Karpas-422 (cell line): ENCODE results near the gene FAM241B. TPM values are rescaled to one million over a fixed set of nuclear protein-coding genes. Genes with fewer than 3 reads are reported as not detected.

Source experiments
- DNase-seq: peaks from one replicate; pipeline ENCODE4 v3.0.0-alpha.2; 2015
- H2AFZ ChIP-seq: fragments of 200-600 bp; sonication (generic); 2 replicates; pipeline ENCODE4 v1.6.1; 2014; ENCODE audit warnings: antibody characterized with exemption, low read length, mixed read lengths
- H3K27ac ChIP-seq: fragments of 200-600 bp; sonication (generic); 2 replicates; pipeline ENCODE4 v1.5.1; 2014; ENCODE audit warnings: mild to moderate bottlenecking, low read length, moderate library complexity
- H3K27me3 ChIP-seq: fragments of 200-600 bp; sonication (generic); 2 replicates; pipeline ENCODE4 v1.6.1; 2014; ENCODE audit warnings: low read length, mixed read lengths
- H3K36me3 ChIP-seq: fragments of 200-600 bp; sonication (generic); 2 replicates; pipeline ENCODE4 v1.6.1; 2014; ENCODE audit warnings: low read length, mixed read lengths; ENCODE audit not compliant: insufficient read depth
- H3K4me1 ChIP-seq: fragments of 200-600 bp; sonication (generic); 2 replicates; pipeline ENCODE4 v1.6.1; 2014; ENCODE audit warnings: mild to moderate bottlenecking, low read length, mixed read lengths
- H3K4me2 ChIP-seq: fragments of 200-600 bp; sonication (generic); 2 replicates; pipeline ENCODE4 v1.6.1; 2014; ENCODE audit warnings: low read length, low read depth, mild to moderate bottlenecking; ENCODE audit not compliant: poor library complexity, severe bottlenecking
- H3K4me3 ChIP-seq: fragments of 200-600 bp; sonication (generic); 2 replicates; pipeline ENCODE4 v1.5.1; 2014; ENCODE audit warnings: mild to moderate bottlenecking, antibody characterized with exemption, low read length, mixed read lengths
- H3K79me2 ChIP-seq: fragments of 200-600 bp; sonication (generic); 2 replicates; pipeline ENCODE4 v1.6.1; 2014; ENCODE audit warnings: mild to moderate bottlenecking, low read length, mixed read lengths
- H3K9ac ChIP-seq: fragments of 200-600 bp; sonication (generic); 2 replicates; pipeline ENCODE4 v1.6.0; 2014; ENCODE audit warnings: low read length
- H3K9me2 ChIP-seq: fragments of 200-600 bp; sonication (generic), shearing (Covaris generic); replicated peaks from 2 replicates; pipeline ENCODE4 v1.6.0; 2014; ENCODE audit warnings: mild to moderate bottlenecking, low read length, moderate library complexity; ENCODE audit not compliant: insufficient read depth
- H3K9me3 ChIP-seq: fragments of 300-700, 200-600 bp; sonication (generic); 2 replicates; pipeline ENCODE4 v1.6.1; 2014; ENCODE audit warnings: low read length, mixed read lengths
- H4K20me1 ChIP-seq: fragments of 200-600 bp; sonication (generic); 2 replicates; pipeline ENCODE4 v1.6.1; 2014; ENCODE audit warnings: mild to moderate bottlenecking, antibody characterized with exemption, low read length, low read depth; ENCODE audit not compliant: insufficient read depth
- total RNA-seq: library from RNA; depleted of rRNA; stranded (reverse); fragments of >200 nt; shearing (Covaris generic); gene quantifications from 2 replicates; pipeline ENCODE4 v1.2.3, GENCODE V29; 2014; ENCODE audit warnings: low replicate concordance

Gene FAM241B
- total RNA-seq, 1 experiment from 2014 or later: not detected

GRCh38 chr10:69650589-69651261, 20.7 kb downstream of the FAM241B start:
- H3K4me1 ChIP-seq: no peaks in the 10 kb centered on the region
- DNase-seq: no peak
- H4K20me1 ChIP-seq: no peaks in the 10 kb centered on the region
- no peak overlapping the region for H3K27ac ChIP-seq
- no peak overlapping the region for H3K9ac ChIP-seq
- H2AFZ ChIP-seq: no peak overlapping the region
- no peaks in the 10 kb centered on the region for H3K9me3 ChIP-seq
- no peaks in the 10 kb centered on the region for H3K27me3 ChIP-seq
- H3K36me3 ChIP-seq: no peaks in the 10 kb centered on the region
- H3K4me3 ChIP-seq: no peak overlapping the region
- H3K4me2 ChIP-seq: no peak overlapping the region
- no peaks in the 10 kb centered on the region for H3K9me2 ChIP-seq
- H3K79me2 ChIP-seq: no peaks in the 10 kb centered on the region

- no peaks in the 10 kb centered on the region for H3K9me3 ChIP-seq
- no peak overlapping the region for H3K4me3 ChIP-seq
- no peak overlapping the region for H3K9ac ChIP-seq
- no peaks in the 10 kb centered on the region for H3K79me2 ChIP-seq
- no peak overlapping the region for H2AFZ ChIP-seq
- H3K4me2 ChIP-seq: no peak overlapping the region
- DNase-seq: no peak
- no peaks in the 10 kb centered on the region for H3K27me3 ChIP-seq
- no peaks in the 10 kb centered on the region for H3K36me3 ChIP-seq
- H3K9me2 ChIP-seq: no peaks in the 10 kb centered on the region
- no peaks in the 10 kb centered on the region for H3K4me1 ChIP-seq
- no peaks in the 10 kb centered on the region for H4K20me1 ChIP-seq
- H3K27ac ChIP-seq: no peak overlapping the region
These were observed 21.3 kb downstream of the FAM241B start for GRCh38 chr10:69651362-69651761.

GRCh38 chr10:69652111-69652856, 22.2 kb downstream of the FAM241B start:
- Histone ChIP-seq H3K9me3 (no peaks in the 10 kb centered on the region), H3K9me2 (no peaks in the 10 kb centered on the region), H3K4me2 (no peak overlapping the region), H2AFZ (no peak overlapping the region), H3K4me1 (no peaks in the 10 kb centered on the region), H3K79me2 (no peaks in the 10 kb centered on the region), H3K9ac (no peak overlapping the region), H3K27ac (no peak overlapping the region), H3K27me3 (no peaks in the 10 kb centered on the region), H4K20me1 (no peaks in the 10 kb centered on the region), H3K4me3 (no peak overlapping the region), H3K36me3 (no peaks in the 10 kb centered on the region)
- DNase-seq: no peak

- no peaks in the 10 kb centered on the region for H3K4me1 ChIP-seq
- H3K4me2 ChIP-seq: no peak overlapping the region
- H3K36me3 ChIP-seq: no peaks in the 10 kb centered on the region
- no peaks in the 10 kb centered on the region for H3K9me2 ChIP-seq
- H3K27me3 ChIP-seq: no peaks in the 10 kb centered on the region
- no peak overlapping the region for H3K9ac ChIP-seq
- no peak overlapping the region for H3K27ac ChIP-seq
- H3K9me3 ChIP-seq: no peaks in the 10 kb centered on the region
- no peak overlapping the region for H3K4me3 ChIP-seq
- no peaks in the 10 kb centered on the region for H3K79me2 ChIP-seq
- H2AFZ ChIP-seq: no peak overlapping the region
- no peaks in the 10 kb centered on the region for H4K20me1 ChIP-seq
- no peak for DNase-seq
These were observed 22.8 kb downstream of the FAM241B start for GRCh38 chr10:69652857-69653199.

GRCh38 chr10:69653561-69653960, 23.5 kb downstream of the FAM241B start:
- no peak for DNase-seq
- H3K4me1 ChIP-seq: no peaks in the 10 kb centered on the region
- H4K20me1 ChIP-seq: no peaks in the 10 kb centered on the region
- H3K9ac ChIP-seq: no peak overlapping the region
- no peaks in the 10 kb centered on the region for H3K27me3 ChIP-seq
- H3K9me2 ChIP-seq: no peaks in the 10 kb centered on the region
- H3K36me3 ChIP-seq: no peaks in the 10 kb centered on the region
- no peak overlapping the region for H3K4me2 ChIP-seq
- no peaks in the 10 kb centered on the region for H3K79me2 ChIP-seq
- no peak overlapping the region for H3K4me3 ChIP-seq
- H3K27ac ChIP-seq: no peak overlapping the region
- no peak overlapping the region for H2AFZ ChIP-seq
- H3K9me3 ChIP-seq: no peaks in the 10 kb centered on the region

- H3K9ac ChIP-seq: no peak overlapping the region
- no peaks in the 10 kb centered on the region for H3K79me2 ChIP-seq
- no peaks in the 10 kb centered on the region for H3K9me3 ChIP-seq
- no peaks in the 10 kb centered on the region for H3K36me3 ChIP-seq
- no peaks in the 10 kb centered on the region for H3K4me1 ChIP-seq
- H3K4me3 ChIP-seq: no peak overlapping the region
- H3K9me2 ChIP-seq: no peaks in the 10 kb centered on the region
- H3K4me2 ChIP-seq: no peak overlapping the region
- DNase-seq: no peak
- H2AFZ ChIP-seq: no peak overlapping the region
- H4K20me1 ChIP-seq: no peaks in the 10 kb centered on the region
- no peak overlapping the region for H3K27ac ChIP-seq
- no peaks in the 10 kb centered on the region for H3K27me3 ChIP-seq
These were observed 25.2 kb downstream of the FAM241B start for GRCh38 chr10:69655124-69655867.

GRCh38 chr10:69655868-69656555, 26.0 kb downstream of the FAM241B start:
- Histone ChIP-seq H3K4me3 (no peak overlapping the region), H2AFZ (no peak overlapping the region), H3K27me3 (no peaks in the 10 kb centered on the region), H3K4me1 (no peaks in the 10 kb centered on the region), H3K9me3 (no peaks in the 10 kb centered on the region), H3K27ac (no peak overlapping the region), H3K9me2 (no peaks in the 10 kb centered on the region), H3K79me2 (no peaks in the 10 kb centered on the region), H3K36me3 (no peaks in the 10 kb centered on the region), H4K20me1 (no peaks in the 10 kb centered on the region), H3K9ac (no peak overlapping the region), H3K4me2 (no peak overlapping the region)
- no peak for DNase-seq

- H3K9me2 ChIP-seq: no peaks in the 10 kb centered on the region
These were observed 26.8 kb downstream of the FAM241B start for GRCh38 chr10:69656742-69657269.

More at GRCh38 chr10:69656742-69657269, 26.8 kb downstream of the FAM241B start:
- Histone ChIP-seq H3K9me3 (no peaks in the 10 kb centered on the region), H3K4me2 (no peak overlapping the region), H3K36me3 (no peaks in the 10 kb centered on the region), H4K20me1 (no peaks in the 10 kb centered on the region), H3K9ac (no peak overlapping the region), H3K27me3 (no peaks in the 10 kb centered on the region), H3K79me2 (no peaks in the 10 kb centered on the region), H2AFZ (no peak overlapping the region), H3K4me1 (no peaks in the 10 kb centered on the region), H3K27ac (no peak overlapping the region), H3K4me3 (no peak overlapping the region)
- no peak for DNase-seq
